ENCODE data around the gene CHST8. TPM values are rescaled to one million over a fixed set of nuclear protein-coding genes. Genes with fewer than 3 reads are reported as not detected.
A peak's percentile ranks its signal among the peaks of the same experiment; 100 is the strongest.

The CHST8 gene
- total RNA-seq, 1 donor: not detected

GRCh38 chr19:33731881-33732280, 110.1 kb downstream of the CHST8 start:
- no peak overlapping the region for H3K4me3 ChIP-seq (ENCODE audit: low read depth, low read length)
- TF ChIP-seq CTCF (IDR thresholded peaks at IDR 0.05; ENCODE audit: insufficient read depth, low read depth, low read length): no peak
- no peak for DNase-seq (ENCODE audit: low read depth)

- no peak for DNase-seq (ENCODE audit: low read depth)
- no peak for TF ChIP-seq CTCF (IDR thresholded peaks at IDR 0.05; ENCODE audit: insufficient read depth, low read depth, low read length)
- H3K4me3 ChIP-seq (ENCODE audit: low read depth, low read length): no peak overlapping the region
Measured at GRCh38 chr19:33734913-33735312, 113.2 kb downstream of the CHST8 start.

- no peak for TF ChIP-seq CTCF (IDR thresholded peaks at IDR 0.05; ENCODE audit: insufficient read depth, low read depth, low read length)
- H3K4me3 ChIP-seq (ENCODE audit: low read depth, low read length): no peak overlapping the region
- DNase-seq (ENCODE audit: low read depth): no peak
Measured at GRCh38 chr19:33736158-33736557, 114.4 kb downstream of the CHST8 start.

GRCh38 chr19:33736787-33737186, 115.0 kb downstream of the CHST8 start:
- H3K4me3 ChIP-seq (ENCODE audit: low read depth, low read length): no peak overlapping the region
- no peak for DNase-seq (ENCODE audit: low read depth)
- TF ChIP-seq CTCF (IDR thresholded peaks at IDR 0.05; ENCODE audit: insufficient read depth, low read depth, low read length): no peak

- TF ChIP-seq CTCF (IDR thresholded peaks at IDR 0.05; ENCODE audit: insufficient read depth, low read depth, low read length): no peak
- DNase-seq (ENCODE audit: low read depth): no peak
- no peak overlapping the region for H3K4me3 ChIP-seq (ENCODE audit: low read depth, low read length)
Measured at GRCh38 chr19:33737681-33738371, 116.1 kb downstream of the CHST8 start.

- TF ChIP-seq CTCF (IDR thresholded peaks at IDR 0.05; ENCODE audit: insufficient read depth, low read depth, low read length): no peak
- peak; percentile 32 for DNase-seq (ENCODE audit: low read depth)
- no peak overlapping the region for H3K4me3 ChIP-seq (ENCODE audit: low read depth, low read length)
Measured at GRCh38 chr19:33740811-33741396, 119.2 kb downstream of the CHST8 start.

Measured in fibroblast of villous mesenchyme (primary cell).